CD4-positive, alpha-beta memory T cell (primary cell): Measurements from ENCODE around the gene CYP11A1. TPM values are rescaled to one million over a fixed set of nuclear protein-coding genes. Genes with fewer than 3 reads are reported as not detected.
A peak's percentile ranks its signal among the peaks of the same experiment; 100 is the strongest.
"Not testable (repeated sequence)": the region's sequence is repeated elsewhere in the genome, so short reads cannot be mapped to it uniquely, and the experiment has no call there.

ENCODE experiments used
- CTCF ChIA-PET: fragments of 350-600 bp; sonication (Branson Sonifier 250); formaldehyde crosslinking; loops from one replicate; lab custom pipeline; 2021; ENCODE audit warnings: inconsistent platforms; ENCODE audit not compliant: partially characterized antibody; lab: Charles Lee
- POLR2A ChIA-PET: fragments of 350-600 bp; sonication (Branson Sonifier 250); formaldehyde crosslinking; loops from one replicate; lab custom pipeline; 2021; ENCODE audit not compliant: partially characterized antibody; lab: Charles Lee
- DNase-seq, 5 donors: peaks; one replicate each; pipeline versions ENCODE4 v3.0.0 to v3.0.0-alpha.2; 2020 to 2022; ENCODE audit warnings: mixed read lengths in 1 of 5
- H3K27ac ChIP-seq: one replicate; pipeline ENCODE4 v1.7.0; 2013; ENCODE audit warnings: low read depth, low read length
- H3K27me3 ChIP-seq: 2 replicates; pipeline ENCODE4 v1.7.0; 2013; ENCODE audit warnings: mild to moderate bottlenecking, low read length, moderate library complexity; ENCODE audit not compliant: insufficient read depth
- H3K36me3 ChIP-seq: 2 replicates; pipeline ENCODE4 v1.7.0; 2013; ENCODE audit warnings: mild to moderate bottlenecking, low read length, moderate library complexity; ENCODE audit not compliant: insufficient read depth
- H3K4me1 ChIP-seq: 2 replicates; pipeline ENCODE4 v1.7.0; 2013; ENCODE audit warnings: mild to moderate bottlenecking, low read length, moderate library complexity; ENCODE audit not compliant: insufficient read depth
- H3K4me3 ChIP-seq, 2 donors: one replicate each; pipeline ENCODE4 v1.7.0; 2013; ENCODE audit warnings: low read length in 2 of 2, mild to moderate bottlenecking in 1 of 2
- H3K9me3 ChIP-seq, 2 donors: one replicate each; pipeline ENCODE4 v1.7.0; 2013; ENCODE audit warnings: low read length in 2 of 2, control low read depth in 1 of 2; ENCODE audit not compliant: control insufficient read depth in 1 of 2
- H3K27ac Mint-ChIP-seq, 7 donors: one replicate each; pipeline ENCODE4 v1.8.0; 2020 to 2021; ENCODE audit warnings: mixed read lengths in 7 of 7, mild to moderate bottlenecking in 6 of 7, inconsistent platforms in 3 of 7, moderate library complexity in 3 of 7
- H3K27me3 Mint-ChIP-seq, 2 donors: one replicate each; pipeline ENCODE4 v1.8.0; 2020 to 2021; ENCODE audit warnings: mixed read lengths in 2 of 2
- H3K36me3 Mint-ChIP-seq, 2 donors: one replicate each; pipeline ENCODE4 v1.8.0; 2020 to 2021; ENCODE audit warnings: mixed read lengths in 2 of 2, inconsistent platforms in 1 of 2, mild to moderate bottlenecking in 1 of 2
- H3K4me1 Mint-ChIP-seq, 4 donors: one replicate each; pipeline ENCODE4 v1.8.0; 2020 to 2021; ENCODE audit warnings: mixed read lengths in 4 of 4, mild to moderate bottlenecking in 1 of 4
- H3K4me3 Mint-ChIP-seq, 8 donors: one replicate each; pipeline ENCODE4 v1.8.0; 2020 to 2021; ENCODE audit warnings: mixed read lengths in 8 of 8, mild to moderate bottlenecking in 7 of 8, moderate library complexity in 6 of 8, inconsistent platforms in 3 of 8
- H3K9me3 Mint-ChIP-seq, 8 donors: one replicate each; pipeline ENCODE4 v1.8.0; 2020 to 2021; ENCODE audit warnings: mixed read lengths in 8 of 8, mild to moderate bottlenecking in 5 of 8, inconsistent platforms in 3 of 8, moderate library complexity in 1 of 8
- intact Hi-C: fragments of 100-400 bp; cut with micrococcal nuclease; formaldehyde crosslinking; loops from one replicate; pipeline ENCODE4 v1.15.1; 2023
- polyA plus RNA-seq, 2 donors: library from polyadenylated mRNA; unstranded; fragments of 300-500 nt; fragmentation: Illumina TruSeq; gene quantifications; one replicate each; pipeline ENCODE4 v1.2.3, GENCODE V29; 2021
- total RNA-seq, 2 experiments: library from RNA; stranded (reverse); gene quantifications; one replicate each; pipeline ENCODE4 v1.2.3, GENCODE V29; 2021

CYP11A1 gene
- total and polyA plus RNA-seq, 4 experiments from 2014 or later = not detected

DNA sequence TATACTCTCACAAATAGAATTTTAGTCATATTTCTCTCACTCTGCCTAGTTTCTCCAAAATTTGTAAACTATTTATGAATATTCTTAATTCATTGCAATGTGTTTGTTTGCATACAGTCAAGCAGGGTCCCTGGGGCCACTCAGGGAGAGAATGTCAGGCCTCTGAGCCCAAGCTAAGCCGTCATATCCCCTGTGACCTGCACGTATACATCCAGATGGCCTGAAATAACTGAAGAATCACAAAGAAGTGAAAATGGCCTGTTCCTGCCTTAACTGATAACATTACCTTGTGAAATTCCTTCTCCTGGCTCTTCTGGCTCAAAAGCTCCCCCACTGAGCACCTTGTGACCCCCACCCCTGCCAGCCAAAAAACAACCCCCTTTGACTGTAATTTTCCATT, 13.5 kb downstream of the CYP11A1 start:
- intact Hi-C loops, H3K4me1 Mint-ChIP-seq, H3K36me3 Mint-ChIP-seq, H3K36me3 ChIP-seq, CTCF ChIA-PET, H3K4me3 Mint-ChIP-seq, H3K4me3 ChIP-seq, H3K4me1 ChIP-seq, POLR2A ChIA-PET, H3K27me3 ChIP-seq, DNase-seq, H3K9me3 ChIP-seq, H3K27ac ChIP-seq, H3K27ac Mint-ChIP-seq: not testable (repeated sequence)
- Mint-ChIP-seq H3K9me3 (peaks cover 2 to 15% (median 7%) of the 10 kb centered on the region in 8 donors), H3K27me3 (peaks cover 7 to 18% of the 10 kb centered on the region in 2 donors)

DNA sequence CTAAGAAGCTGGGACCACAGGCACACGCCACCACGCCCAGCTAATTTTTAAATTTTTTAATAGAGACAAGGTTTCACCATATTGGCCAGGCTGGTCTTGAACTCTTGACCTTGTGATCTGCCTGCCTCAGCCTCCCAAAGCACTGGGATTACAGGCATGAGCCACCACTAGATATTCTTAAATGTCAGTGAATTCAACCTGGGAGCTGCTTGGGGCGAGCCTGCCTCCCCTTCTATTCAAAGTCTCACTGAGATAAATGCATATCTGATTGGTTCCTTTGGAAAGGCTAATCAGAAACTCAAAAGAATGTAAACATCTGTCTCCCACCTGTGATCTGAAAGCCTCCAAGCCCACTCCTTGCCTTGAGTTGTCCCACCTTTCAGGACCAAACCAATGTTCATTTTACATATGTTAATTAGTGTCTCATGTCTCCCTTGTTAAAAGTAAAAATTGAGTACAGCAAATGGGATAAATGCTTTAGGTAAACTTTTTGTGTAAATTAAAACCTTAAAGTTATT, 15.0 kb downstream of the CYP11A1 start:
- no peaks in the 10 kb centered on the region for H3K4me1 Mint-ChIP-seq
- H3K27ac Mint-ChIP-seq = no peak overlapping the region
- Histone ChIP-seq H3K27ac (no peak overlapping the region), H3K27me3 (no peaks in the 10 kb centered on the region), H3K36me3 (no peaks in the 10 kb centered on the region), H3K9me3 (no peaks in the 10 kb centered on the region), H3K4me1 (no peaks in the 10 kb centered on the region), H3K4me3 (no peak overlapping the region)
- H3K36me3 Mint-ChIP-seq = peaks cover 0 to 5% of the 10 kb centered on the region in 2 donors
- peaks cover 7 to 18% of the 10 kb centered on the region in 2 donors for H3K27me3 Mint-ChIP-seq
- DNase-seq = no peak
- peaks cover 2 to 15% (median 7%) of the 10 kb centered on the region in 8 donors for H3K9me3 Mint-ChIP-seq
- ChIA-PET POLR2A (no interaction called here), CTCF (no interaction called here)
- no peak overlapping the region for H3K4me3 Mint-ChIP-seq
- intact Hi-C loops = no loop called here

DNA sequence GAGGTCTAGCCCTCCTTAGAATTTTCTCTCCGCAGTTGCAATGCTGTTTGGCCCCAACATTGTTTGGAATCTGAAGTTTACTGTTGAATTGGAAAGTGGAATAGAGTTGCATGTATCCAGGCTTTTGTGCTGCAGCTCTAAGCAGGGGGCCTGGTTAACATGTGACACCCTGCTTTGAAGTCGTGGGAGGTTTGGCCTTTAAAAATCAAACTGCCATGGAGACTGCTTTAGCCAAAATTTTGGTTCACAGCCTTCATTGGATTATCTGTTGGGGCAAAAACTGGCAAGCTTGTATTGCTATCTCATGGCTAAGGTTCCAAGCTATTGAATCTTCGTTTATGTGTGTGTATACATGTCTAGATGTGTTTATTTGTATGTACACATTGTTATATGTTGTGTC, 15.8 kb downstream of the CYP11A1 start:
- ChIA-PET CTCF (no interaction called here), POLR2A (no interaction called here)
- intact Hi-C loops = no loop called here
- H3K9me3 ChIP-seq = no peaks in the 10 kb centered on the region
- no peaks in the 10 kb centered on the region for H3K36me3 ChIP-seq
- Mint-ChIP-seq H3K9me3 (peaks cover 2 to 15% (median 7%) of the 10 kb centered on the region in 8 donors), H3K4me3 (no peak overlapping the region), H3K36me3 (peaks cover 0 to 5% of the 10 kb centered on the region in 2 donors), H3K27me3 (peaks cover 7 to 19% of the 10 kb centered on the region in 2 donors), H3K27ac (no peak overlapping the region), H3K4me1 (no peaks in the 10 kb centered on the region)
- no peak overlapping the region for H3K27ac ChIP-seq
- H3K4me3 ChIP-seq = no peak overlapping the region
- H3K4me1 ChIP-seq = no peaks in the 10 kb centered on the region
- no peaks in the 10 kb centered on the region for H3K27me3 ChIP-seq
- DNase-seq = no peak

DNA sequence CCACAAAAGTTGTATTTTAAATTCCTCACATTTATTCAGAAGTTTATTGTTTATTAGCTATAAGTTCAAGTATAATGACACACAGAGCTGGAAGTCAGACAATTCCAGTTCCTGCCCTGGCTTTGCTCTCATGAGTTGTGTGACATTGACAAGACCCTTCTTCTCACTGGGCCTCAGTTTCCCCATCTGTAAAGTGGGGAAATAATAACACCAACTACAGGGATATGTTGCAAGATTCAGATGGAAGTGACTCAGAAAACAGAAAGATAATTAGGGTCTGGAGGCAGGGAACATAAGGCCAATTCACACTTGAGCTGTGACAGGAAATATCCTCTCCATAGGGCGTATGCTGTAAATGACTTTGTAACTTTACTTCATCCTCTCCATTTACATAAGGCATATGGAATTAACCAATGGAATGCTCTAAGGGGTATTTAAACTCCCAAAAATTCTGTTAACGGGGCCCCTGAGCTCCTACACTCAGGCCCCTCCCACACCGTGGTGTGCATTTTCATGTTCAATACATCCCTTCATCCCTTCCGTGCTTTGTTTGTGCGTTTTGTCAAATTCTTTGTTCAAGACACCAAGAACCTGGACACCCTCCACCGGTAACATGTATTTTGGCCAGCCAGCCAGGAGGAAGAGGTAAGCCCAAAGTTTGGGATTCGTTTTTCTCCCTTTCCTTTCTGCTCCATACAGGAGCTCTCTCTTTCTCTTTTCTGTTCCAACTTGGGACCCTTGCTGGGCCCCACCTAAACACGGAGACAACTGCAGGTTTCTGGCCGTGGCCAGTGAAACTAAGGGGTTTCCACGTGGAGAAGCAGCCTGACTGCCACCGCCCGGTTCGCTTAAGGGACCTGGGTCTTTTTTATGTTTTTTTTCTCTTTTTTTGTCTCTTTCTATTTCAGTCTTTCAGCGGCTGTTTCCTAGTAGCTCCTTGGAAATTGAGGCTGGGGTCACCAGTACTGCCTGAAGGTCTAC, 16.9 kb downstream of the CYP11A1 start:
- peaks cover 0 to 5% of the 10 kb centered on the region in 2 donors for H3K36me3 Mint-ChIP-seq
- H3K9me3 ChIP-seq = no peaks in the 10 kb centered on the region
- H3K4me1 Mint-ChIP-seq = no peaks in the 10 kb centered on the region
- H3K27ac ChIP-seq = no peak overlapping the region
- intact Hi-C loops = no loop called here
- H3K27me3 Mint-ChIP-seq = peaks cover 7 to 18% of the 10 kb centered on the region in 2 donors
- ChIA-PET POLR2A (no interaction called here), CTCF (no interaction called here)
- H3K36me3 ChIP-seq = no peaks in the 10 kb centered on the region
- no peaks in the 10 kb centered on the region for H3K27me3 ChIP-seq
- H3K4me1 ChIP-seq = no peaks in the 10 kb centered on the region
- DNase-seq = no peak
- H3K4me3 Mint-ChIP-seq = no peak overlapping the region
- peaks cover 2 to 15% (median 7%) of the 10 kb centered on the region in 8 donors for H3K9me3 Mint-ChIP-seq
- H3K4me3 ChIP-seq = no peak overlapping the region
- H3K27ac Mint-ChIP-seq = no peak overlapping the region

DNA sequence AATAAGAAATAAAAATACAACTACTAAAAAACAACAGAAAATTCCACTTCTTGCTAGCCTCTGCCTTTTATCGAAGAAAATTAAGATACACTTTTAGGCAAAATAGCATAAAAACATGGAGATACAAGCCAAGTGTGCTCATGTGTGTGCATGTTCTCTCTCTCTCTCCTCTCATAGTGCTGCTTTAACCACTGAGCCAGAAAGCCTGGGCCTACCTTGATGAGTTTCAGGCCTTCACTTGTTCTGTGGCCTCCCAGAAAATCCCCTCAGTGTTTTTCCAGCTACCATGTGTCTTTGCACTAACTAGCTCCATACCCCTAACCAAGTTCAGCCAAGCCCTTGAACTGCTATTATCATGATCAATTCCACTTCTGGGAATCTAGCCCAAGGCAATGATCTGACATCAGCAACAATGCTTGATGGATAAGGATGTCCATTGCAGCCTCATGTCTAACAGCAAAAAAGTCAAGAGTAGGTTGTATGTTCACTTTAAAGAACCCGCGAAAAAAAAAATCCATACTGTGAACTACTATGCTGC, 18.1 kb downstream of the CYP11A1 start:
- Mint-ChIP-seq H3K9me3 (peaks cover 0 to 10% (median 2%) of the 10 kb centered on the region in 8 donors), H3K4me3 (no peak overlapping the region), H3K27ac (no peak overlapping the region), H3K27me3 (peaks cover 1 to 11% of the 10 kb centered on the region in 2 donors), H3K36me3 (peaks cover 0 to 3% of the 10 kb centered on the region in 2 donors), H3K4me1 (no peaks in the 10 kb centered on the region)
- ChIA-PET CTCF (no interaction called here), POLR2A (no interaction called here)
- intact Hi-C loops = no loop called here
- Histone ChIP-seq H3K27me3 (no peaks in the 10 kb centered on the region), H3K9me3 (no peaks in the 10 kb centered on the region), H3K36me3 (no peaks in the 10 kb centered on the region), H3K27ac (no peak overlapping the region), H3K4me1 (no peaks in the 10 kb centered on the region), H3K4me3 (no peak overlapping the region)
- DNase-seq = no peak

DNA sequence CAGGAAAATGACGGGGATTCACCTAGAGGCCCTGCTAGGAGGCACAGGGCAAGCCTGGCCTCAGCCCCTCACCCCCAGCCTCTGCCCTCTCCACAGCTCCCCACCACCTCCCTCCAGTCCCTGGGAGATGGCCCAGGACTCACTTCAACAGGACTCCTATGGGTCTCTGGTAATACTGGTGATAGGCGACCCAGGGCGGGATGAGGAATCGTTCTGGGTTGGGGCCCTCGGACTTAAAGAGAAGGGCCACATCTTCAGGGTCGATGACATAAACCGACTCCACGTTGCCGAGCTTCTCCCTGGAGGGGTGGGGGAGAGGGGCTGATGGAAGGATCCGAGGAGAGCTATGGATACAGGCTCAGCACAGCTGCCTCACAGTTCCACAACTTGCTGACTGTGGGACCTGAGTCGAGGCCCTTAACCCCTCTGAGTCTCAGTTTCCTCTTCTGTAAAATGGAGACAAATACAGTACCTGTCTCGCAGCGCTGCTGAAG, 19.6 kb downstream of the CYP11A1 start:
- Histone ChIP-seq H3K27ac (no peak overlapping the region), H3K9me3 (no peaks in the 10 kb centered on the region), H3K36me3 (no peaks in the 10 kb centered on the region), H3K4me1 (no peaks in the 10 kb centered on the region), H3K4me3 (no peak overlapping the region), H3K27me3 (no peaks in the 10 kb centered on the region)
- Mint-ChIP-seq H3K9me3 (no peaks in the 10 kb centered on the region), H3K27ac (peak overlapping the region in 1 of 7 donors; percentile 52), H3K4me1 (no peaks in the 10 kb centered on the region), H3K4me3 (no peak overlapping the region), H3K27me3 (peaks cover 1 to 9% of the 10 kb centered on the region in 2 donors), H3K36me3 (no peaks in the 10 kb centered on the region)
- no peak for DNase-seq
- POLR2A ChIA-PET = no interaction called here
- CTCF ChIA-PET = no interaction called here
- intact Hi-C loops = no loop called here

DNA sequence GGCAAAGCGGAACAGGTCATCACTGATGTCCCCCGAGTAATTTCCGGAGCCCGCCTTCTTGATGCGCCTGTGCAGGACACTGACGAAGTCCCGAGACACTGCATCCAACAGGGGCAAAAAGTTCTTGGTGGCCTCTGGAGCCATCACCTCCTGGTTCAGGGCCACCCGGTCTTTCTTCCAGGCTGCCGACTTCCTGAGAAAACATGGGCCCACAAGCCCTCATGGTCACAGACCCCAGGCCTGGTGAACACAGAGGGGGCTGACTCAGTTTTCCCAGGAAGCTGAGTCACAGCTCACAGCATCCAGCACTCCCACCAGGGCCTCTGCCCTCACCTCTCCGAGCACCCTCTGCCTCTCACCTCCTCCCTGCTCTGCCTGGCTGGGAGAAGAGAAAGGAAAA, 22.4 kb downstream of the CYP11A1 start:
- no peaks in the 10 kb centered on the region for H3K36me3 ChIP-seq
- no peaks in the 10 kb centered on the region for H3K4me1 ChIP-seq
- Mint-ChIP-seq H3K36me3 (no peaks in the 10 kb centered on the region), H3K4me1 (no peaks in the 10 kb centered on the region), H3K27ac (no peak overlapping the region), H3K27me3 (peaks cover 0 to 6% of the 10 kb centered on the region in 2 donors), H3K4me3 (no peak overlapping the region), H3K9me3 (no peaks in the 10 kb centered on the region)
- POLR2A ChIA-PET = no interaction called here
- H3K27me3 ChIP-seq = no peaks in the 10 kb centered on the region
- CTCF ChIA-PET = no interaction called here
- H3K9me3 ChIP-seq = no peaks in the 10 kb centered on the region
- H3K4me3 ChIP-seq = no peak overlapping the region
- H3K27ac ChIP-seq = no peak overlapping the region
- intact Hi-C loops = no loop called here
- no peak for DNase-seq
